OCI-LY3 (cell line): Measurements from ENCODE around the gene RCHY1.

Source experiments
- CTCF ChIP-seq: fragments of 200-600, 300-600 bp; sonication (generic); IDR thresholded peaks from 2 replicates; pipeline ENCODE4 v1.5.1; 2014; ENCODE audit warnings: antibody characterized with exemption, low read length, low read depth
- EZH2phosphoT487 ChIP-seq: fragments of 200-600 bp; shearing (Covaris generic); IDR thresholded peaks from 2 replicates; pipeline ENCODE4 v1.6.1; 2018; ENCODE audit warnings: antibody characterized with exemption, mixed run types, low read depth

- TF ChIP-seq EZH2phosphoT487: no peak
- no peak for TF ChIP-seq CTCF
Measured at GRCh38 chr4:75530556-75531322, 16.5 kb upstream of the RCHY1 start.
